Body of pancreas (tissue), 4 donors: Measurements from ENCODE around the gene GRK3. TPM values are rescaled to one million over a fixed set of nuclear protein-coding genes. Genes with fewer than 3 reads are reported as not detected.

Experiments used
- ATAC-seq: fragments of 150-250 bp; one replicate; pipeline ENCODE4 v1.9.1; 2016
- DNase-seq, 4 donors: peaks; one replicate each; pipeline ENCODE4 v3.0.0-alpha.2; 2019
- H3K27ac ChIP-seq, 4 donors: fragments of 200-600 bp; sonication (generic); 1 replicate in 3 of 4; 2 replicates in 1 of 4; pipeline versions ENCODE4 v1.5.1 to v1.6.1; 2016 to 2019; ENCODE audit warnings: mild to moderate bottlenecking in 1 of 4, mixed read lengths in 1 of 4, moderate library complexity in 1 of 4
- H3K27me3 ChIP-seq, 2 donors: fragments of 200-600 bp; sonication (generic); one replicate each; pipeline ENCODE4 v1.6.0; 2016; ENCODE audit warnings: mild to moderate bottlenecking in 1 of 2
- H3K36me3 ChIP-seq, 2 donors: fragments of 200-600 bp; sonication (generic); replicated peaks in 1 of 2; 2 replicates each; pipeline ENCODE4 v1.5.1; 2016; ENCODE audit warnings: low read depth in 2 of 2; ENCODE audit not compliant: insufficient read depth in 1 of 2
- H3K4me1 ChIP-seq: fragments of 200-600 bp; sonication (generic); one replicate; pipeline ENCODE4 v1.6.0; 2016
- H3K4me3 ChIP-seq, 2 donors: fragments of 200-600 bp; sonication (generic); 1 replicate in 1 of 2; 2 replicates in 1 of 2; pipeline ENCODE4 v1.5.1; 2016 to 2019
- H3K9me3 ChIP-seq, 3 donors: fragments of 200-600 bp; sonication (generic); 1 replicate in 2 of 3; 2 replicates in 1 of 3; pipeline ENCODE4 v1.5.1; 2016
- CTCF ChIP-seq, 7 experiments: fragments of 450-650 bp in 4 of 7; fragments of 200-600 bp in 3 of 7; sonication (generic) in 3 of 7; IDR thresholded peaks; one replicate each; pipeline ENCODE4 v1.5.1; 2016 to 2019; ENCODE audit warnings: antibody characterized with exemption in 7 of 7
- POLR2A ChIP-seq, 3 donors: fragments of 450-650 bp; IDR thresholded peaks; one replicate each; pipeline ENCODE4 v1.6.1; 2016; ENCODE audit warnings: antibody characterized with exemption in 3 of 3, mild to moderate bottlenecking in 2 of 3
- WGBS, 2 donors: methylation state at CpG; one replicate each; pipeline ENCODE4 v1.1.5; 2017; 5-methylcytosine and 5-hydroxymethylcytosine counted together
- intact Hi-C: fragments of 100-400 bp; cut with DNase I; formaldehyde crosslinking; loops from one replicate; pipeline ENCODE4 v1.15.1; 2023
- total RNA-seq, 2 donors: library from RNA; depleted of rRNA; stranded (reverse); fragments of >200 nt; gene quantifications; one replicate each; pipeline ENCODE4 v1.1.0, GENCODE V29; 2016

GRK3 gene
- total RNA-seq, 2 donors from 2014 or later = 10.4 to 10.9 TPM

GRCh38 chr22:25636323-25636722 lies 71.8 kb downstream of the GRK3 start:
- ATAC-seq (no peak), DNase-seq (no peak)
- intact Hi-C loops = no loop called here
- Histone ChIP-seq H3K27ac (no peak overlapping the region), H3K27me3 (no peaks in the 10 kb centered on the region), H3K9me3 (no peaks in the 10 kb centered on the region), H3K36me3 (no peaks in the 10 kb centered on the region), H3K4me1 (peaks cover 5% of the 10 kb centered on the region), H3K4me3 (no peak overlapping the region)
- 33 to 40% methylated on average over 2 of the region's 2 CpGs for WGBS, 2 donors
- TF ChIP-seq CTCF (IDR thresholded peaks at IDR 0.05) (no peak), POLR2A (IDR thresholded peaks at IDR 0.05) (no peak)

- Histone ChIP-seq H3K4me3 (no peak overlapping the region), H3K27me3 (no peaks in the 10 kb centered on the region), H3K36me3 (no peaks in the 10 kb centered on the region), H3K27ac (no peak overlapping the region), H3K9me3 (no peaks in the 10 kb centered on the region), H3K4me1 (peaks cover 5% of the 10 kb centered on the region)
- no peak for ATAC-seq
- TF ChIP-seq CTCF (IDR thresholded peaks at IDR 0.05) (no peak), POLR2A (IDR thresholded peaks at IDR 0.05) (no peak)
- intact Hi-C loops = no loop called here
- WGBS, 2 donors = 62 to 80% methylated on average over 2 of the region's 2 CpGs
- no peak for DNase-seq
Observed at GRCh38 chr22:25637032-25637431, 72.6 kb downstream of the GRK3 start.

GRCh38 chr22:25637672-25638071 lies 73.2 kb downstream of the GRK3 start:
- Histone ChIP-seq H3K27me3 (no peaks in the 10 kb centered on the region), H3K9me3 (no peaks in the 10 kb centered on the region), H3K27ac (no peak overlapping the region), H3K4me1 (peaks cover 5% of the 10 kb centered on the region), H3K4me3 (no peak overlapping the region), H3K36me3 (no peaks in the 10 kb centered on the region)
- DNase-seq = no peak
- 95 to 96% methylated on average over 4 of the region's 4 CpGs for WGBS, 2 donors
- ATAC-seq = no peak
- no peak for TF ChIP-seq POLR2A (IDR thresholded peaks at IDR 0.05)
- TF ChIP-seq CTCF (IDR thresholded peaks at IDR 0.05) = no peak
- intact Hi-C loops = no loop called here

- Histone ChIP-seq H3K27me3 (no peaks in the 10 kb centered on the region), H3K4me3 (no peak overlapping the region), H3K9me3 (no peaks in the 10 kb centered on the region), H3K27ac (no peak overlapping the region), H3K36me3 (no peaks in the 10 kb centered on the region), H3K4me1 (peaks cover 5% of the 10 kb centered on the region)
- no peak for TF ChIP-seq CTCF (IDR thresholded peaks at IDR 0.05)
- no peak for TF ChIP-seq POLR2A (IDR thresholded peaks at IDR 0.05)
- ATAC-seq (no peak), DNase-seq (no peak)
- intact Hi-C loops = no loop called here
- 91% methylated on average over 1 of the region's 1 CpG; no CpG with 5 or more reads in 1 of the 2 donors for WGBS, 2 donors
Observed at GRCh38 chr22:25638638-25639037, 74.2 kb downstream of the GRK3 start.

- Histone ChIP-seq H3K27ac (no peak overlapping the region), H3K36me3 (no peaks in the 10 kb centered on the region), H3K9me3 (no peaks in the 10 kb centered on the region), H3K4me3 (no peak overlapping the region), H3K27me3 (no peaks in the 10 kb centered on the region), H3K4me1 (no peaks in the 10 kb centered on the region)
- 85 to 91% methylated on average over 2 of the region's 2 CpGs for WGBS, 2 donors
- intact Hi-C loops = no loop called here
- DNase-seq (no peak), ATAC-seq (no peak)
- TF ChIP-seq POLR2A (IDR thresholded peaks at IDR 0.05) (no peak), CTCF (IDR thresholded peaks at IDR 0.05) (no peak)
Observed at GRCh38 chr22:25641650-25642049, 77.2 kb downstream of the GRK3 start.
